GM06990 (cell line): ENCODE results near the gene LAMB3.

Experiments
- DNase-seq: peaks from one replicate; pipeline ENCODE4 v3.0.0-alpha.2; 2011; ENCODE audit not compliant: insufficient read length; ENCODE audit errors: extremely low read depth
- H3K27me3 ChIP-seq: replicated peaks from 2 replicates; pipeline ENCODE4 v1.6.0; 2011; ENCODE audit warnings: low read length; ENCODE audit not compliant: control insufficient read depth, insufficient read depth
- H3K36me3 ChIP-seq: 2 replicates; pipeline ENCODE4 v1.5.1; 2011; ENCODE audit warnings: low read length; ENCODE audit not compliant: control insufficient read depth, insufficient read depth
- H3K4me3 ChIP-seq: replicated peaks from 2 replicates; pipeline ENCODE4 v1.5.1; 2011; ENCODE audit warnings: low read depth, mild to moderate bottlenecking, control low read depth, low read length
- TF ChIP-seq, protein P1 (sequence below): IDR thresholded peaks from 2 replicates; pipeline ENCODE4 v1.5.1; 2011; ENCODE audit warnings: low read length, control low read depth, mild to moderate bottlenecking, inconsistent platforms; ENCODE audit not compliant: insufficient read depth, poor library complexity, severe bottlenecking

Gene LAMB3

DNA sequence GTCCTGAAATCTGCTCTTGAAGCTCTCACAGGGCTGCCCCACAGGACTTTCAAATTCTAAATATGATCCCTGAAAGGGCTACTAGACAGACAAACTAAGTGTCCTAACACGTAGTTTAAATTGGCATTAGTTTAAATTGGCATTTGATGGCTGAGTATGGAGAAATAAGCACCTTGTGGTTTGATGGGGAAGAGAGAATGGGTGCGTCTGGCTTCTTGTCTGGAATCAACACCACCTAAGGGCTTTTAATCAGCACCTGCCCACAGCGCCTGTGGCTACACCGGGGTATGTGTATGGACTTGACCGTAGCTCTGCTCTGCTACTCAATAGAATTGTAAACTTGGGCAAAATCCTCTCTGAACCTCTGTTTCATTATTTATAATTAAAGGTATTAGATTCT, 5.7 kb upstream of the LAMB3 start:
- H3K27me3 ChIP-seq, result no peaks in the 10 kb centered on the region; the same call in 1 of the 2 replicates
- DNase-seq, result no peak
- TF ChIP-seq, protein P1, sequence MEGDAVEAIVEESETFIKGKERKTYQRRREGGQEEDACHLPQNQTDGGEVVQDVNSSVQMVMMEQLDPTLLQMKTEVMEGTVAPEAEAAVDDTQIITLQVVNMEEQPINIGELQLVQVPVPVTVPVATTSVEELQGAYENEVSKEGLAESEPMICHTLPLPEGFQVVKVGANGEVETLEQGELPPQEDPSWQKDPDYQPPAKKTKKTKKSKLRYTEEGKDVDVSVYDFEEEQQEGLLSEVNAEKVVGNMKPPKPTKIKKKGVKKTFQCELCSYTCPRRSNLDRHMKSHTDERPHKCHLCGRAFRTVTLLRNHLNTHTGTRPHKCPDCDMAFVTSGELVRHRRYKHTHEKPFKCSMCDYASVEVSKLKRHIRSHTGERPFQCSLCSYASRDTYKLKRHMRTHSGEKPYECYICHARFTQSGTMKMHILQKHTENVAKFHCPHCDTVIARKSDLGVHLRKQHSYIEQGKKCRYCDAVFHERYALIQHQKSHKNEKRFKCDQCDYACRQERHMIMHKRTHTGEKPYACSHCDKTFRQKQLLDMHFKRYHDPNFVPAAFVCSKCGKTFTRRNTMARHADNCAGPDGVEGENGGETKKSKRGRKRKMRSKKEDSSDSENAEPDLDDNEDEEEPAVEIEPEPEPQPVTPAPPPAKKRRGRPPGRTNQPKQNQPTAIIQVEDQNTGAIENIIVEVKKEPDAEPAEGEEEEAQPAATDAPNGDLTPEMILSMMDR, result no peak
- no peak overlapping the region for H3K4me3 ChIP-seq
- H3K36me3 ChIP-seq, result no peaks in the 10 kb centered on the region

DNA sequence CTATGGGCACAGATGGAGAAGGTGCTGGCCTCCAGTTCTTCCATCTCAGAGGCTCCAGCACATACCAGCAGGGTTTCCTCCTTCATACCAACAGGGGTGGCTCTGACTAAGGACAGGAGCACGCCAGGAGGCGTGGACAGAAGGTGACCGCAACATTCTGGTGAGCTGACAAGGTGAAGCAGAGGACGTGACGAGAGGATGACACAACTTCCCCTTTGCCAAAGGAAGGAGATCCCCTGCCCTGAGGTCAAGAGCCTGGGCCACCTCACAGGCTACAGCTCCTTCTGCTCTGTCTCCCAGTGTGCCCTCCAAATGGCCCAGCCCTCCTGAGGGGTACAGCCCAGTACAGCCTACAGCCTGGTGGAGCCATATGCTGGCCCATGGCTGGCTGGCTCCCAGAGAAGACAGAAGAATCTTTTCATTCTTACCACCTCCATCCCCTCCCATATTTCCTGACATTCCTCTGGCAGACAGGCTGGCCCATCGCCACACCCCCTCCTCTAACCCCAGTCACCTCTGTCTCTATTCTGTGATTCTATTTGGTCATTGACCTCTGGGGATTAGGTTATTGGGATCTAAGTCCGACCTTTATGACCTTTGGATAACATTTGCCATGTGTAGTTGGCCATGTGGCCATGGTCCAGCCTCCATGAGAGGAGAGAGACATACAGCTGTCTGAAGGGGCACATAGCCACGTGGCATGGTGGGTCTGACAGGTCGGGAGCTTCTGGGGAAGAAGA, 5.1 kb upstream of the LAMB3 start:
- peak; percentile 38 for DNase-seq
- Histone ChIP-seq H3K27me3 (no peaks in the 10 kb centered on the region; the same call in 1 of the 2 replicates), H3K36me3 (no peaks in the 10 kb centered on the region), H3K4me3 (no peak overlapping the region)
- TF ChIP-seq, protein P1, result no peak

DNA sequence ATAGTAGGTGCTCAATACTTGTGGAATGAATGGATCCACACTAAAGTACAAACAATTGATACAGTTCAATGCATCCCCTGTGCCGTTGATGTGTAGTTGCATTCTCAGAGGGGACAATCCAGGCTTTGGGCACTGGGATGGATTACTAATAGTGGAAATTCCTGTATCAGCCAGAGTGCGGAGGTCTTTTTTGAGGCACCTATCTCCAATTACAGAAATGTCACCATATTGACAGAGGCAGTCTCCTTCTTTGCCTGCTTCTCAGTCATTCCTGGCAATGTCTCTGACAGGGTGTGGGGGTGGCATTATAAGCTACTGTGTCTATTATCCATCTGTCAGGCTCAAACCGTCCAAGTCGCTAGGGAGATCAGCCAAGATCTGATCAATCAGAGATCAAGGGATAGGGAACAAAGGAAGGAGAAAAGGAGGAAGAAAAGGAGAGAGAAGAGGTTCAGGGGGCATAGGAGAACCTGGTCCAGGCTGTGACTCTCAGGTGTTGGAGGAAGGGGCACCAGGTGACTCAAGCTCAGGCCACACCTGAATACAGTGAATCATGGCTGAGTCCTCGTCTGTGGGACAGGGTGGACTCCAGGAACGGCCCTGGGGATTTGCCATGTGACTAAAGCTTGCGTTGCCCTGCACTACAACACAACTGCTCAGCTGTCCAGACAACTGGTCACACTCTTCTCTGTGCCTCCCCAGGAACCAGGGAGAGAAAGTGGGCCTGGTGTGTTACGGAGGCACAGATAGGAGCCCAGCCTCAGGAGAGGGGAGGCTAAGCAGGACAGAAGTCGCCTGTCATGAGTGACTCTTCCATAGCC, 3.4 kb upstream of the LAMB3 start:
- TF ChIP-seq, protein P1, result no peak
- Histone ChIP-seq H3K27me3 (no peaks in the 10 kb centered on the region; the same call in 1 of the 2 replicates), H3K36me3 (no peaks in the 10 kb centered on the region), H3K4me3 (no peak overlapping the region)
- no peak for DNase-seq

DNA sequence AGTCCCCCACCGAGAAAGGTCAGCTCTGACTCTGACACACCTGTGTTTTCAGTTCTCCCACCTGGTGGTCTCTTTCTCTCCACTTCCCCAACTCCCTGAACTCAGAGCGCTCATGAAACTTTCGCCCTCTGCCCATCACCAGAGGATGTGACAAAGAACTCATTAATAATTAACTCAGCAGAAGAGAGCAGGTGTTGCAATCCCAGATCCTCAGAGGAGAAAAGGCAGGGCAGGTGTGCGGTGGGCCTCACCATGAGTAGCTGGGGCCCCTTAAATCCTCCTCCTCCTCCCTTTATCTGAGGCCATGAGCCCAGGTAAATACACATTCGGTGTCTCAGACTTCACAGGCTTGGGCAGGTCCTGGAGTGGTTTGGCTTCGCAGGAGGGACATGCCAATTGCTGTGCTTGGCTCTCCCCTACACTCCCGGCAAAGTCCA, 1.7 kb upstream of the LAMB3 start:
- Histone ChIP-seq H3K36me3 (no peaks in the 10 kb centered on the region), H3K27me3 (no peaks in the 10 kb centered on the region; the same call in 1 of the 2 replicates), H3K4me3 (no peak overlapping the region)
- TF ChIP-seq, protein P1, result no peak
- DNase-seq, result no peak

DNA sequence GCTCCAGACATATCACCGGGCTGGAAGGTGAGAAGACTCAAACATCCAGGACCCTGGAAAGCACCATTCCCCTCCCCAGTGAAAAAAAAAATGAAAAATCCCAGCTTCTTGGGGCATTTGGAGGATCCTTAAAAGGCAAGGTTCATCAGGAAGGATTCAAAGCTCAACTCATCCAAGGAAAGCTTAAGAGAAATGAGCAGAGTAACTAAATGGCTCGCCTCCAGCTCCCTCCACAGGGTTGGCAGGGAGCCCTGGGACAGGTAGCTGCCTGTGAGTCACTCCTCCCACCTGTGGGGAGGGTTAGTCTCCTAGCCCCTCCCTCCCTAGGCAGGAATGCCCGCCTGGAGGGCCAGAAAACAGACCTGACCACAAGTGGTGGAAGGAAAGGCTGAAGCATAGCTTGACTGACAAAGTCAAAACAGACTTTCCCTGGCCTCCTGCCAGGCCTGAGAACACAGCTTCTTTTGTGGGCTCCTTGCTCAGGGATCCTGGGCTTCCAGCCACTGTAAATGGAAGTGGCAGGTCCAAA, 712 bp upstream of the LAMB3 start:
- no peak for DNase-seq
- no peak overlapping the region for H3K4me3 ChIP-seq
- no peaks in the 10 kb centered on the region for H3K36me3 ChIP-seq
- TF ChIP-seq, protein P1, result no peak
- H3K27me3 ChIP-seq, result no peaks in the 10 kb centered on the region; the same call in 1 of the 2 replicates
